B cell (primary cell): Measurements from ENCODE around the gene NDUFA12. TPM values are rescaled to one million over a fixed set of nuclear protein-coding genes. Genes with fewer than 3 reads are reported as not detected.

Experiments
- ATAC-seq: fragments of 200-7000 bp; cut with Tn5 transposase; one replicate; pipeline ENCODE4 v1.10.0; 2021; ENCODE audit warnings: low read depth, mild to moderate bottlenecking, moderate number of reproducible peaks, moderate library complexity
- CTCF ChIA-PET: fragments of 350-600 bp; sonication (Branson Sonifier 250); formaldehyde crosslinking; loops from one replicate; lab custom pipeline; 2021; ENCODE audit warnings: antibody characterized with exemption, inconsistent platforms; lab: Charles Lee
- POLR2A ChIA-PET: fragments of 350-600 bp; sonication (Branson Sonifier 250); formaldehyde crosslinking; loops from one replicate; lab custom pipeline; 2021; ENCODE audit warnings: antibody characterized with exemption; lab: Charles Lee
- DNase-seq: peaks from one replicate; pipeline ENCODE4 v3.0.0; 2013
- H2AFZ ChIP-seq: 2 replicates; pipeline ENCODE4 v1.6.1; 2012; ENCODE audit warnings: mild to moderate bottlenecking, low read depth, low read length; ENCODE audit not compliant: insufficient read depth, poor library complexity, severe bottlenecking
- H3K27ac ChIP-seq, 2 donors: 1 replicate in 1 of 2; 2 replicates in 1 of 2; pipeline ENCODE4 v1.5.1; 2012 to 2013; ENCODE audit warnings: low read length in 2 of 2, mild to moderate bottlenecking in 2 of 2, moderate library complexity in 1 of 2
- H3K27me3 ChIP-seq, 4 experiments: fragments of 200-600 bp in 1 of 4; sonication (generic) in 1 of 4; replicated peaks in 1 of 4; 1 replicate in 2 of 4; 2 replicates in 2 of 4; pipeline versions ENCODE4 v1.6.1 to v1.7.0; 2013 to 2016; ENCODE audit warnings: low read length in 3 of 4, mild to moderate bottlenecking in 2 of 4, mixed read lengths in 1 of 4, moderate library complexity in 1 of 4; ENCODE audit not compliant: insufficient read depth in 4 of 4, control insufficient read depth in 3 of 4; ENCODE audit errors: control extremely low read depth in 1 of 4
- H3K36me3 ChIP-seq, 2 experiments: replicated peaks in 1 of 2; 1 replicate in 1 of 2; 2 replicates in 1 of 2; pipeline versions ENCODE4 v1.6.1 to v1.7.1; 2013; ENCODE audit warnings: low read length in 1 of 2; ENCODE audit not compliant: insufficient read depth in 2 of 2, control insufficient read depth in 1 of 2; ENCODE audit errors: control extremely low read depth in 1 of 2, extremely low read depth in 1 of 2
- H3K4me1 ChIP-seq, 2 donors: fragments of 200-600 bp in 1 of 2; sonication (generic) in 1 of 2; 1 replicate in 1 of 2; 2 replicates in 1 of 2; pipeline versions ENCODE4 v1.5.1 to v1.6.1; 2013 to 2017; ENCODE audit warnings: low read length in 2 of 2; ENCODE audit not compliant: control insufficient read depth in 2 of 2, insufficient read depth in 2 of 2
- H3K4me2 ChIP-seq: replicated peaks from 2 replicates; pipeline ENCODE3; 2012; ENCODE audit warnings: mild to moderate bottlenecking, low read depth, low read length; ENCODE audit not compliant: poor library complexity, severe bottlenecking
- H3K4me3 ChIP-seq, 5 experiments: fragments of 200-600 bp in 1 of 5; sonication (generic) in 1 of 5; 1 replicate in 3 of 5; 2 replicates in 2 of 5; pipeline versions ENCODE4 v1.5.1 to v1.7.0; 2011 to 2016; ENCODE audit warnings: low read length in 4 of 5, mild to moderate bottlenecking in 4 of 5, low read depth in 2 of 5, control low read depth in 1 of 5, moderate library complexity in 1 of 5; ENCODE audit not compliant: insufficient read depth in 1 of 5; ENCODE audit errors: control extremely low read depth in 1 of 5, extremely low read depth in 1 of 5
- H3K79me2 ChIP-seq: fragments of 200-600 bp; sonication (generic); one replicate; pipeline ENCODE4 v1.6.0; 2016; ENCODE audit warnings: low read length; ENCODE audit not compliant: control insufficient read depth, insufficient read depth
- H3K9ac ChIP-seq: fragments of 200-600 bp; sonication (generic); 2 replicates; pipeline ENCODE4 v1.6.1; 2017; ENCODE audit warnings: mild to moderate bottlenecking, low read length, moderate library complexity
- H3K9me3 ChIP-seq, 3 donors: one replicate each; pipeline versions ENCODE4 v1.6.1 to v1.7.1; 2013; ENCODE audit warnings: low read length in 2 of 3; ENCODE audit not compliant: control insufficient read depth in 2 of 3, insufficient read depth in 1 of 3; ENCODE audit errors: control extremely low read depth in 1 of 3
- H4K20me1 ChIP-seq: 2 replicates; pipeline ENCODE4 v1.6.0; 2012; ENCODE audit warnings: mild to moderate bottlenecking, low read length; ENCODE audit not compliant: insufficient read depth, control insufficient read depth, poor library complexity, severe bottlenecking
- H3K27ac Mint-ChIP-seq: one replicate; pipeline ENCODE4 v1.8.0; 2021; ENCODE audit warnings: mixed read lengths
- H3K27me3 Mint-ChIP-seq: one replicate; pipeline ENCODE4 v1.8.0; 2021; ENCODE audit warnings: mixed read lengths
- H3K4me1 Mint-ChIP-seq: one replicate; pipeline ENCODE4 v1.8.0; 2021; ENCODE audit warnings: mixed read lengths
- H3K4me3 Mint-ChIP-seq: one replicate; pipeline ENCODE4 v1.8.0; 2021; ENCODE audit warnings: mixed read lengths
- H3K9me3 Mint-ChIP-seq: one replicate; pipeline ENCODE4 v1.8.0; 2022; ENCODE audit warnings: mixed read lengths; ENCODE audit not compliant: insufficient read depth
- EZH2 ChIP-seq: IDR thresholded peaks from 2 replicates; pipeline ENCODE4 v1.6.1; 2012; ENCODE audit warnings: borderline replicate concordance, low read depth, mild to moderate bottlenecking, moderate library complexity, low read length; ENCODE audit not compliant: insufficient read depth, poor library complexity, severe bottlenecking
- WGBS: methylation state at CpG from one replicate; pipeline ENCODE4 v1.1.5; 2013; ENCODE audit warnings: missing lambda C conversion rate; ENCODE audit not compliant: insufficient coverage; 5-methylcytosine and 5-hydroxymethylcytosine counted together
- intact Hi-C: fragments of 100-400 bp; cut with micrococcal nuclease; formaldehyde crosslinking; loops from one replicate; pipeline ENCODE4 v1.10.0; 2022
- polyA plus RNA-seq: library from polyadenylated mRNA; depleted of rRNA; stranded (reverse); fragments of >200 nt; gene quantifications from 2 replicates; pipeline ENCODE4 v1.2.3, GENCODE V29; 2012
- total RNA-seq, 2 donors: library from RNA; stranded (reverse); fragments of 120-200 nt in 1 of 2; gene quantifications; 1 replicate in 1 of 2; 2 replicates in 1 of 2; pipeline versions ENCODE4 v1.2.3 to v1.2.4, GENCODE V29; 2013 to 2022
- TF ChIP-seq, protein P1 (sequence below): fragments of 200-600 bp; IDR thresholded peaks from one replicate; pipeline ENCODE4 v1.8.0; 2022; ENCODE audit warnings: antibody characterized with exemption, mild to moderate bottlenecking

The NDUFA12 gene
- total and polyA plus RNA-seq, 2 donors (not counting 1 experiment from before 2014, with no cell fraction given) = 41.7 to 51.8 TPM

- no peak overlapping the region for H3K4me2 ChIP-seq
- DNase-seq = no peak
- no peaks in the 10 kb centered on the region for H3K36me3 ChIP-seq
- no peaks in the 10 kb centered on the region for H4K20me1 ChIP-seq
- no peaks in the 10 kb centered on the region for H3K9me3 ChIP-seq
- WGBS = 100% methylated on average over 1 of the region's 3 CpGs
- intact Hi-C loops = no loop called here
- CTCF ChIA-PET = no interaction called here
- H3K27ac ChIP-seq = no peak overlapping the region
- H3K4me1 ChIP-seq = peaks cover 4 to 6% of the 10 kb centered on the region in 2 donors
- no peak for ATAC-seq
- H3K9ac ChIP-seq = no peak overlapping the region
- Mint-ChIP-seq H3K27me3 (peaks cover 3% of the 10 kb centered on the region), H3K27ac (no peak overlapping the region), H3K4me3 (no peak overlapping the region), H3K9me3 (no peaks in the 10 kb centered on the region), H3K4me1 (peaks cover 9% of the 10 kb centered on the region)
- no peak for TF ChIP-seq EZH2
- TF ChIP-seq, protein P1, sequence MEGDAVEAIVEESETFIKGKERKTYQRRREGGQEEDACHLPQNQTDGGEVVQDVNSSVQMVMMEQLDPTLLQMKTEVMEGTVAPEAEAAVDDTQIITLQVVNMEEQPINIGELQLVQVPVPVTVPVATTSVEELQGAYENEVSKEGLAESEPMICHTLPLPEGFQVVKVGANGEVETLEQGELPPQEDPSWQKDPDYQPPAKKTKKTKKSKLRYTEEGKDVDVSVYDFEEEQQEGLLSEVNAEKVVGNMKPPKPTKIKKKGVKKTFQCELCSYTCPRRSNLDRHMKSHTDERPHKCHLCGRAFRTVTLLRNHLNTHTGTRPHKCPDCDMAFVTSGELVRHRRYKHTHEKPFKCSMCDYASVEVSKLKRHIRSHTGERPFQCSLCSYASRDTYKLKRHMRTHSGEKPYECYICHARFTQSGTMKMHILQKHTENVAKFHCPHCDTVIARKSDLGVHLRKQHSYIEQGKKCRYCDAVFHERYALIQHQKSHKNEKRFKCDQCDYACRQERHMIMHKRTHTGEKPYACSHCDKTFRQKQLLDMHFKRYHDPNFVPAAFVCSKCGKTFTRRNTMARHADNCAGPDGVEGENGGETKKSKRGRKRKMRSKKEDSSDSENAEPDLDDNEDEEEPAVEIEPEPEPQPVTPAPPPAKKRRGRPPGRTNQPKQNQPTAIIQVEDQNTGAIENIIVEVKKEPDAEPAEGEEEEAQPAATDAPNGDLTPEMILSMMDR = no peak
- H3K4me3 ChIP-seq = no peak overlapping the region
- no peaks in the 10 kb centered on the region for H3K79me2 ChIP-seq
- no peaks in the 10 kb centered on the region for H3K27me3 ChIP-seq
- no peak overlapping the region for H2AFZ ChIP-seq
- POLR2A ChIA-PET = no interaction called here
Measured at GRCh38 chr12:94962670-94963069, 40.8 kb downstream of the NDUFA12 start.

DNA sequence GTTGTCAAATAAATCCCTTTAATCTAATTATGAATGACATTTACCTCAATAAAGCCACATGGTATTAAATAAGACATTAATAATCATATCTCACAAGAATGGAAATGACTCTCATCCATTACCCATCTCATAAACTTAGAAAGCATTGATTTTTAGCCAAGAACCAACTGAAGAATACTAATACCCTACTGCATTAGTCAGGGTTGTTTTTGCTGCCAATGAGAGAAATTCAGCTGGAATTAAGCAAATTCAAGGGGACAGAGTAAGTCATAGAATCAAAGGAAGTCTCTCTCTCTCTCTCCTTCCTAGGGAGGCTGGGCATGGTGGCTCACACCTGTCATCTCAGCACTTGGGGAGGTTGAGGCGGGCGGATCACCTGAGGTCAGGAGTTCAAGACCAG, 41.6 kb downstream of the NDUFA12 start:
- ChIA-PET CTCF (no interaction called here), POLR2A (no interaction called here)
- DNase-seq (no peak), ATAC-seq (no peak)
- Mint-ChIP-seq H3K4me1 (peaks cover 3% of the 10 kb centered on the region), H3K27ac (no peak overlapping the region), H3K27me3 (peaks cover 3% of the 10 kb centered on the region), H3K9me3 (no peaks in the 10 kb centered on the region), H3K4me3 (no peak overlapping the region)
- no peaks in the 10 kb centered on the region for H3K27me3 ChIP-seq
- intact Hi-C loops = no loop called here
- TF ChIP-seq EZH2 = no peak
- TF ChIP-seq, protein P1 = no peak
- H3K4me2 ChIP-seq = no peak overlapping the region
- H3K9ac ChIP-seq = no peak overlapping the region
- no peaks in the 10 kb centered on the region for H3K79me2 ChIP-seq
- H3K4me1 ChIP-seq = no peaks in the 10 kb centered on the region
- H3K36me3 ChIP-seq = no peaks in the 10 kb centered on the region
- H2AFZ ChIP-seq = no peak overlapping the region
- no CpG with 5 or more reads among the region's 2 CpGs for WGBS
- no peaks in the 10 kb centered on the region for H4K20me1 ChIP-seq
- H3K9me3 ChIP-seq = no peaks in the 10 kb centered on the region
- no peak overlapping the region for H3K4me3 ChIP-seq
- no peak overlapping the region for H3K27ac ChIP-seq
